Measurements from ENCODE around the gene ARGLU1.

DNA sequence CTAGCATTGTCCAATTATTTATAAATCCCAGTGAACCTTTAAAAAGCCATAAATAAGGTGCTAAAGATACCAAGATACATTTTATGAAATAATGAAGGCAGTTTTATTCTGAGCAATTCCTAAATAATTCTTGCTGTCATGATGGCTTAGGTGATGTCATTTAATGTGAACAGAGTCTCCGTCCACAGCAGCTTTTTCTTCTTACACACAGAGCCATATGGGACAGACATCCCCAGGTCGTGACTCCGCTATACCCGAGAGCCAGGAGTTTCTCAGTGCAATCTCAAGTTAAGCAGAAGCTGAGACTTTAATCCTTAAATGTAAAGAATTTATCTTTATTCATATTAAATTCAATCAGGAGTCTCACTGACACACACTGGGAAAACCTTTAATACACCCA is 62.2 kb downstream of the ARGLU1 start:
- TF ChIP-seq CTCF (IDR thresholded peaks at IDR 0.05) (no peak), EP300 (IDR thresholded peaks at IDR 0.05) (no peak)

Data from stomach (tissue), 4 donors.